HepG2 (cell line): ENCODE results near the gene CTF1. TPM values are rescaled to one million over a fixed set of nuclear protein-coding genes. Genes with fewer than 3 reads are reported as not detected.

Experiments
- BCL3 ChIP-seq: sonication (generic); formaldehyde crosslinking; IDR thresholded peaks from 2 replicates; pipeline ENCODE4 v1.5.1; 2020; ENCODE audit warnings: mild to moderate bottlenecking, missing genetic modification reagents, moderate library complexity
- DDIT3 ChIP-seq: sonication (generic); formaldehyde crosslinking; IDR thresholded peaks from 2 replicates; pipeline ENCODE4 v1.4.0; 2020; ENCODE audit warnings: mild to moderate bottlenecking, missing genetic modification reagents
- FIP1L1 ChIP-seq: fragments of 200-400 bp; formaldehyde crosslinking; IDR thresholded peaks from 2 replicates; pipeline ENCODE4 v1.6.1; 2018; ENCODE audit warnings: low read depth, mild to moderate bottlenecking, low read length, moderate library complexity, borderline replicate concordance; ENCODE audit not compliant: insufficient read depth
- FOXK1 ChIP-seq: sonication (generic); formaldehyde crosslinking; IDR thresholded peaks from 2 replicates; pipeline ENCODE4 v1.4.0; 2020; ENCODE audit warnings: low read depth, missing genetic modification reagents, borderline replicate concordance
- HNRNPK ChIP-seq: fragments of 200-400 bp; formaldehyde crosslinking; IDR thresholded peaks from 2 replicates; pipeline ENCODE4 v1.6.1; 2018; ENCODE audit warnings: low read length, low read depth, moderate library complexity, mild to moderate bottlenecking; ENCODE audit not compliant: poor library complexity, severe bottlenecking
- IKZF1 ChIP-seq: fragments of 450-650 bp; IDR thresholded peaks from 2 replicates; pipeline ENCODE4 v1.7.1; 2016
- KDM4B ChIP-seq: sonication (generic); formaldehyde crosslinking; IDR thresholded peaks from 2 replicates; pipeline ENCODE4 v1.4.0; 2020; ENCODE audit warnings: missing genetic modification reagents
- MAF1 ChIP-seq: sonication (generic); formaldehyde crosslinking; IDR thresholded peaks from 2 replicates; pipeline ENCODE4 v1.5.0; 2020; ENCODE audit warnings: missing genetic modification reagents, borderline replicate concordance
- NPAS2 ChIP-seq: sonication (generic); formaldehyde crosslinking; IDR thresholded peaks from 2 replicates; pipeline ENCODE4 v1.8.0; 2022; ENCODE audit warnings: mild to moderate bottlenecking, missing genetic modification reagents, borderline replicate concordance
- PAWR ChIP-seq: sonication (generic); formaldehyde crosslinking; IDR thresholded peaks from 2 replicates; pipeline ENCODE4 v1.4.0; 2020; ENCODE audit warnings: missing genetic modification reagents, mild to moderate bottlenecking, borderline replicate concordance
- SIN3A ChIP-seq: IDR thresholded peaks from 2 replicates; pipeline ENCODE4 v1.6.1; 2011; ENCODE audit warnings: low read depth, mild to moderate bottlenecking, control low read depth, low read length, borderline replicate concordance
- THAP9 ChIP-seq: sonication (generic); formaldehyde crosslinking; IDR thresholded peaks from 2 replicates; pipeline ENCODE4; 2020; ENCODE audit warnings: missing genetic modification reagents, mild to moderate bottlenecking, borderline replicate concordance
- ZBTB14 ChIP-seq: sonication (generic); formaldehyde crosslinking; IDR thresholded peaks from 2 replicates; pipeline ENCODE4 v1.4.0; 2020; ENCODE audit warnings: missing genetic modification reagents
- ZFP36L1 ChIP-seq: sonication (generic); formaldehyde crosslinking; IDR thresholded peaks from 2 replicates; pipeline ENCODE4 v1.8.0; 2022; ENCODE audit warnings: mild to moderate bottlenecking, missing genetic modification reagents, moderate library complexity
- ZNF280D ChIP-seq: sonication (generic); formaldehyde crosslinking; IDR thresholded peaks from 2 replicates; pipeline ENCODE4 v1.5.1; 2020; ENCODE audit warnings: mild to moderate bottlenecking, missing genetic modification reagents
- ZNF564 ChIP-seq: sonication (generic); formaldehyde crosslinking; IDR thresholded peaks from 2 replicates; pipeline ENCODE4 v1.8.1; 2023; ENCODE audit warnings: mild to moderate bottlenecking, missing genetic modification reagents
- ZNF605 ChIP-seq: sonication (generic); formaldehyde crosslinking; IDR thresholded peaks from 2 replicates; pipeline ENCODE4 v1.8.0; 2022; ENCODE audit warnings: mild to moderate bottlenecking, missing genetic modification reagents
- ZNF672 ChIP-seq: sonication (generic); formaldehyde crosslinking; IDR thresholded peaks from 2 replicates; pipeline ENCODE4 v1.8.1; 2022; ENCODE audit warnings: missing genetic modification reagents
- ZNF879 ChIP-seq: sonication (generic); formaldehyde crosslinking; IDR thresholded peaks from 2 replicates; pipeline ENCODE4 v1.8.1; 2023; ENCODE audit warnings: missing genetic modification reagents
- ZSCAN21 ChIP-seq: sonication (generic); formaldehyde crosslinking; IDR thresholded peaks from 2 replicates; pipeline ENCODE4 v1.8.0; 2022; ENCODE audit warnings: mild to moderate bottlenecking, missing genetic modification reagents, moderate library complexity, borderline replicate concordance
- polyA plus RNA-seq, 8 experiments: library from polyadenylated mRNA; depleted of rRNA in 3 of 8; stranded (reverse) in 7 of 8; unstranded in 1 of 8; fragments of >200 nt; fragmentation: Illumina TruSeq in 4 of 8; extraction: Trizol in 4 of 8; gene quantifications; 2 replicates each; pipeline versions ENCODE4 v1.2.1 to v1.2.3, GENCODE V29; 2011 to 2016; ENCODE audit warnings: low read depth in 4 of 8, missing spikeins in 1 of 8, mixed read lengths in 1 of 8; ENCODE audit not compliant: insufficient read depth in 1 of 8
- total RNA-seq, 5 experiments: library from RNA; depleted of rRNA; stranded (reverse); fragments of >200 nt; fragmentation: Illumina TruSeq; extraction: Trizol; gene quantifications; 2 replicates each; pipeline ENCODE4 v1.2.3, GENCODE V29; 2016; ENCODE audit warnings: low read depth in 1 of 5

The CTF1 gene
- total and polyA plus RNA-seq, 2 of the 13 experiments (the other 11 are each of a cell fraction or from before 2014, with no cell fraction given) = 0.13 to 1.8 TPM

- TF ChIP-seq BCL3 (CRISPR knock-in tag) (no peak), ZNF672 (CRISPR knock-in tag) (no peak), ZSCAN21 (CRISPR knock-in tag) (no peak), ZBTB14 (CRISPR knock-in tag) (0 out of 2 replicates have a peak, but pooled peaks have one; percentile 60), ZNF879 (CRISPR knock-in tag) (no peak), MAF1 (CRISPR knock-in tag) (peak; percentile 86), FIP1L1 (0 out of 2 replicates have a peak, but pooled peaks have one; percentile 64), SIN3A (no peak; the same call in 1 of the 2 replicates), ZNF605 (peak; percentile 92), ZFP36L1 (CRISPR knock-in tag) (no peak), NPAS2 (no peak), ZNF280D (no peak; the same call in 1 of the 2 replicates), FOXK1 (CRISPR knock-in tag) (peak; percentile 65; the same call in 1 of the 2 replicates), PAWR (CRISPR knock-in tag) (no peak), ZNF564 (no peak), IKZF1 (no peak), HNRNPK (no peak), THAP9 (CRISPR knock-in tag) (peak; percentile 90; the same call in 1 of the 2 replicates), KDM4B (CRISPR knock-in tag) (no peak; the same call in 1 of the 2 replicates), DDIT3 (CRISPR knock-in tag) (no peak)
Observed at GRCh38 chr16:30922420-30922959, 26.1 kb downstream of the CTF1 start (continued).
